ENCODE measurements around the gene FIGN.

FIGN gene

GRCh38 chr2:163665817-163666216, 70.0 kb downstream of the FIGN start:
- Histone ChIP-seq H3K27me3 (ENCODE audit: insufficient read depth, insufficient read length) (no peaks in the 10 kb centered on the region), H3K36me3 (ENCODE audit: insufficient read depth, insufficient read length, low read length) (peaks cover 2% of the 10 kb centered on the region), H3K4me1 (ENCODE audit: insufficient read depth, insufficient read length) (no peaks in the 10 kb centered on the region), H3K9ac (ENCODE audit: insufficient read length, low read depth) (no peak overlapping the region), H3K4me3 (ENCODE audit: insufficient read length, low read depth) (no peak overlapping the region), H3K9me3 (ENCODE audit: insufficient read depth, low read length) (0 out of 2 replicates have a peak, but pooled peaks cover 5% of the 10 kb centered on the region)
- no peak for TF ChIP-seq SUZ12 (IDR thresholded peaks at IDR 0.05; ENCODE audit: extremely low read depth, insufficient read depth, insufficient read length)
- TF ChIP-seq ZNF274 (IDR thresholded peaks at IDR 0.05; ENCODE audit: low read depth, low read length) = no peak
- no peak for TF ChIP-seq YY1 (IDR thresholded peaks at IDR 0.05; ENCODE audit: insufficient read depth, insufficient read length)
- no peak for DNase-seq (ENCODE audit: low read depth, low spot score)

- no peaks in the 10 kb centered on the region for H3K27me3 ChIP-seq (ENCODE audit: insufficient read depth, insufficient read length)
- no peak for DNase-seq (ENCODE audit: low read depth, low spot score)
- H3K4me3 ChIP-seq (ENCODE audit: insufficient read length, low read depth) = no peak overlapping the region
- no peak for TF ChIP-seq ZNF274 (IDR thresholded peaks at IDR 0.05; ENCODE audit: low read depth, low read length)
- TF ChIP-seq SUZ12 (IDR thresholded peaks at IDR 0.05; ENCODE audit: extremely low read depth, insufficient read depth, insufficient read length) = no peak
- no peak for TF ChIP-seq YY1 (IDR thresholded peaks at IDR 0.05; ENCODE audit: insufficient read depth, insufficient read length)
- no peaks in the 10 kb centered on the region for H3K4me1 ChIP-seq (ENCODE audit: insufficient read depth, insufficient read length)
- H3K9ac ChIP-seq (ENCODE audit: insufficient read length, low read depth) = no peak overlapping the region
- H3K9me3 ChIP-seq (ENCODE audit: insufficient read depth, low read length) = 0 out of 2 replicates have a peak, but pooled peaks cover 5% of the 10 kb centered on the region
- peaks cover 2% of the 10 kb centered on the region for H3K36me3 ChIP-seq (ENCODE audit: insufficient read depth, insufficient read length, low read length)
These were observed 70.8 kb downstream of the FIGN start for GRCh38 chr2:163665051-163665450.

- no peaks in the 10 kb centered on the region for H3K4me1 ChIP-seq (ENCODE audit: insufficient read depth, insufficient read length)
These were observed 71.2 kb downstream of the FIGN start for GRCh38 chr2:163664610-163665009.

GRCh38 chr2:163662141-163662780, 73.5 kb downstream of the FIGN start:
- Histone ChIP-seq H3K4me1 (ENCODE audit: insufficient read depth, insufficient read length) (no peaks in the 10 kb centered on the region), H3K4me3 (ENCODE audit: insufficient read length, low read depth) (no peak overlapping the region), H3K9ac (ENCODE audit: insufficient read length, low read depth) (no peak overlapping the region), H3K36me3 (ENCODE audit: insufficient read depth, insufficient read length, low read length) (peaks cover 2% of the 10 kb centered on the region), H3K27me3 (ENCODE audit: insufficient read depth, insufficient read length) (no peaks in the 10 kb centered on the region), H3K9me3 (ENCODE audit: insufficient read depth, low read length) (0 out of 2 replicates have a peak, but pooled peaks cover 5% of the 10 kb centered on the region)
- TF ChIP-seq SUZ12 (IDR thresholded peaks at IDR 0.05; ENCODE audit: extremely low read depth, insufficient read depth, insufficient read length) = no peak
- no peak for TF ChIP-seq ZNF274 (IDR thresholded peaks at IDR 0.05; ENCODE audit: low read depth, low read length)
- DNase-seq (ENCODE audit: low read depth, low spot score) = no peak

More at GRCh38 chr2:163664610-163665009, 71.2 kb downstream of the FIGN start:
- Histone ChIP-seq H3K9ac (ENCODE audit: insufficient read length, low read depth) (no peak overlapping the region), H3K9me3 (ENCODE audit: insufficient read depth, low read length) (0 out of 2 replicates have a peak, but pooled peaks cover 5% of the 10 kb centered on the region), H3K36me3 (ENCODE audit: insufficient read depth, insufficient read length, low read length) (peaks cover 2% of the 10 kb centered on the region), H3K4me3 (ENCODE audit: insufficient read length, low read depth) (no peak overlapping the region), H3K27me3 (ENCODE audit: insufficient read depth, insufficient read length) (no peaks in the 10 kb centered on the region)
- TF ChIP-seq YY1 (IDR thresholded peaks at IDR 0.05; ENCODE audit: insufficient read depth, insufficient read length) (no peak), SUZ12 (IDR thresholded peaks at IDR 0.05; ENCODE audit: extremely low read depth, insufficient read depth, insufficient read length) (no peak), ZNF274 (IDR thresholded peaks at IDR 0.05; ENCODE audit: low read depth, low read length) (no peak)
- DNase-seq (ENCODE audit: low read depth, low spot score) = no peak

- Histone ChIP-seq H3K9me3 (ENCODE audit: insufficient read depth, low read length) (0 out of 2 replicates have a peak, but pooled peaks cover 5% of the 10 kb centered on the region), H3K9ac (ENCODE audit: insufficient read length, low read depth) (no peak overlapping the region), H3K36me3 (ENCODE audit: insufficient read depth, insufficient read length, low read length) (peaks cover 2% of the 10 kb centered on the region), H3K27me3 (ENCODE audit: insufficient read depth, insufficient read length) (no peaks in the 10 kb centered on the region), H3K4me1 (ENCODE audit: insufficient read depth, insufficient read length) (no peaks in the 10 kb centered on the region), H3K4me3 (ENCODE audit: insufficient read length, low read depth) (no peak overlapping the region)
- DNase-seq (ENCODE audit: low read depth, low spot score) = no peak
- TF ChIP-seq SUZ12 (IDR thresholded peaks at IDR 0.05; ENCODE audit: extremely low read depth, insufficient read depth, insufficient read length) (no peak), ZNF274 (IDR thresholded peaks at IDR 0.05; ENCODE audit: low read depth, low read length) (no peak)
These were observed 76.6 kb downstream of the FIGN start for GRCh38 chr2:163659224-163659623.

GRCh38 chr2:163658556-163658955, 77.3 kb downstream of the FIGN start:
- H3K4me3 ChIP-seq (ENCODE audit: insufficient read length, low read depth) = no peak overlapping the region
- H3K9ac ChIP-seq (ENCODE audit: insufficient read length, low read depth) = no peak overlapping the region
- H3K9me3 ChIP-seq (ENCODE audit: insufficient read depth, low read length) = 0 out of 2 replicates have a peak, but pooled peaks cover 5% of the 10 kb centered on the region
- H3K36me3 ChIP-seq (ENCODE audit: insufficient read depth, insufficient read length, low read length) = no peaks in the 10 kb centered on the region
- no peaks in the 10 kb centered on the region for H3K27me3 ChIP-seq (ENCODE audit: insufficient read depth, insufficient read length)
- no peaks in the 10 kb centered on the region for H3K4me1 ChIP-seq (ENCODE audit: insufficient read depth, insufficient read length)
- DNase-seq (ENCODE audit: low read depth, low spot score) = no peak
- TF ChIP-seq SUZ12 (IDR thresholded peaks at IDR 0.05; ENCODE audit: extremely low read depth, insufficient read depth, insufficient read length) (no peak), YY1 (IDR thresholded peaks at IDR 0.05; ENCODE audit: insufficient read depth, insufficient read length) (no peak), ZNF274 (IDR thresholded peaks at IDR 0.05; ENCODE audit: low read depth, low read length) (no peak)

GRCh38 chr2:163657281-163657656, 78.5 kb downstream of the FIGN start:
- H3K9ac ChIP-seq (ENCODE audit: insufficient read length, low read depth) = no peak overlapping the region
- H3K4me1 ChIP-seq (ENCODE audit: insufficient read depth, insufficient read length) = no peaks in the 10 kb centered on the region
- H3K36me3 ChIP-seq (ENCODE audit: insufficient read depth, insufficient read length, low read length) = no peaks in the 10 kb centered on the region
- H3K27me3 ChIP-seq (ENCODE audit: insufficient read depth, insufficient read length) = no peaks in the 10 kb centered on the region
- no peaks in the 10 kb centered on the region for H3K9me3 ChIP-seq (ENCODE audit: insufficient read depth, low read length)
- H3K4me3 ChIP-seq (ENCODE audit: insufficient read length, low read depth) = no peak overlapping the region
- DNase-seq (ENCODE audit: low read depth, low spot score) = no peak
- TF ChIP-seq ZNF274 (IDR thresholded peaks at IDR 0.05; ENCODE audit: low read depth, low read length) (no peak), YY1 (IDR thresholded peaks at IDR 0.05; ENCODE audit: insufficient read depth, insufficient read length) (no peak), SUZ12 (IDR thresholded peaks at IDR 0.05; ENCODE audit: extremely low read depth, insufficient read depth, insufficient read length) (no peak)

Measured in NT2/D1 (cell line).